ENCODE data around the gene MYOCD.
A peak's percentile ranks its signal among the peaks of the same experiment; 100 is the strongest.

MYOCD gene

GRCh38 chr17:12622726-12623125 lies 43.0 kb upstream of the MYOCD start:
- TF ChIP-seq CTCF (IDR thresholded peaks at IDR 0.05; ENCODE audit: insufficient read depth, low read depth, low read length, missing control alignments), result no peak
- DNase-seq (ENCODE audit: low read depth), result no peak
- H3K4me3 ChIP-seq (ENCODE audit: low read length), result no peak overlapping the region

- no peak for DNase-seq (ENCODE audit: low read depth)
- no peak for TF ChIP-seq CTCF (IDR thresholded peaks at IDR 0.05; ENCODE audit: insufficient read depth, low read depth, low read length, missing control alignments)
- no peak overlapping the region for H3K4me3 ChIP-seq (ENCODE audit: low read length)
These were observed 42.4 kb upstream of the MYOCD start for GRCh38 chr17:12623220-12623848.

GRCh38 chr17:12624211-12624610 lies 41.5 kb upstream of the MYOCD start:
- TF ChIP-seq CTCF (IDR thresholded peaks at IDR 0.05; ENCODE audit: insufficient read depth, low read depth, low read length, missing control alignments), result no peak
- DNase-seq (ENCODE audit: low read depth), result peak; percentile 40
- no peak overlapping the region for H3K4me3 ChIP-seq (ENCODE audit: low read length)

GRCh38 chr17:12625092-12625491 lies 40.6 kb upstream of the MYOCD start:
- no peak for TF ChIP-seq CTCF (IDR thresholded peaks at IDR 0.05; ENCODE audit: insufficient read depth, low read depth, low read length, missing control alignments)
- no peak overlapping the region for H3K4me3 ChIP-seq (ENCODE audit: low read length)
- no peak for DNase-seq (ENCODE audit: low read depth)

- DNase-seq (ENCODE audit: low read depth), result peak; percentile 88
- TF ChIP-seq CTCF (IDR thresholded peaks at IDR 0.05; ENCODE audit: insufficient read depth, low read depth, low read length, missing control alignments), result no peak
- no peak overlapping the region for H3K4me3 ChIP-seq (ENCODE audit: low read length)
These were observed 38.5 kb upstream of the MYOCD start for GRCh38 chr17:12627177-12627629.

GRCh38 chr17:12627781-12628451 lies 37.8 kb upstream of the MYOCD start:
- no peak overlapping the region for H3K4me3 ChIP-seq (ENCODE audit: low read length)
- peak; percentile 74 for DNase-seq (ENCODE audit: low read depth)
- no peak for TF ChIP-seq CTCF (IDR thresholded peaks at IDR 0.05; ENCODE audit: insufficient read depth, low read depth, low read length, missing control alignments)

- DNase-seq (ENCODE audit: low read depth), result no peak
- no peak for TF ChIP-seq CTCF (IDR thresholded peaks at IDR 0.05; ENCODE audit: insufficient read depth, low read depth, low read length, missing control alignments)
- H3K4me3 ChIP-seq (ENCODE audit: low read length), result no peak overlapping the region
These were observed 34.6 kb upstream of the MYOCD start for GRCh38 chr17:12631076-12631475.
